GM23338 (cell line): ENCODE measurements around the gene ZSCAN9.

Source experiments
- CREB1 ChIP-seq: fragments of 250-450 bp; sonication (Bioruptor Pico); IDR thresholded peaks from 2 replicates; pipeline ENCODE4 v1.5.0; 2020; ENCODE audit warnings: low read depth, mild to moderate bottlenecking, moderate library complexity
- CTCF ChIP-seq, 2 experiments: fragments of 200-600 bp in 1 of 2; sonication (generic) in 1 of 2; conservative IDR thresholded peaks; 2 replicates each; pipeline versions ENCODE4 v1.5.1 to v1.6.1; 2016 to 2017; ENCODE audit warnings: antibody characterized with exemption in 2 of 2, low read depth in 2 of 2, mild to moderate bottlenecking in 2 of 2, moderate library complexity in 1 of 2
- ETS1 ChIP-seq: IDR thresholded peaks from 2 replicates; pipeline ENCODE4 v1.6.1; 2016; ENCODE audit warnings: antibody characterized with exemption
- EZH2 ChIP-seq: fragments of 200-600 bp; sonication (generic); IDR thresholded peaks from one replicate; pipeline ENCODE4 v1.8.0; 2017; ENCODE audit warnings: antibody characterized with exemption, mild to moderate bottlenecking, low read depth; ENCODE audit not compliant: unreplicated experiment
- EZH2phosphoT487 ChIP-seq: fragments of 200-600 bp; sonication (generic); IDR thresholded peaks from one replicate; pipeline ENCODE4 v1.8.1; 2018; ENCODE audit warnings: antibody characterized with exemption; ENCODE audit not compliant: unreplicated experiment
- JUNB ChIP-seq: IDR thresholded peaks from one replicate; pipeline ENCODE4 v1.6.1; 2016; ENCODE audit warnings: antibody characterized with exemption; ENCODE audit not compliant: unreplicated experiment
- POLR2AphosphoS5 ChIP-seq: IDR thresholded peaks from 2 replicates; pipeline ENCODE4 v1.6.1; 2016; ENCODE audit warnings: antibody characterized with exemption, low read depth
- TF ChIP-seq, protein P1 (sequence below): fragments of 250-450 bp; sonication (Bioruptor Pico); IDR thresholded peaks from 2 replicates; pipeline ENCODE4 v1.5.0; 2020; ENCODE audit warnings: mild to moderate bottlenecking, moderate library complexity
- TF ChIP-seq, protein P2 (sequence below): IDR thresholded peaks from one replicate; pipeline ENCODE4 v1.6.1; 2018; ENCODE audit warnings: antibody characterized with exemption; ENCODE audit not compliant: unreplicated experiment

DNA sequence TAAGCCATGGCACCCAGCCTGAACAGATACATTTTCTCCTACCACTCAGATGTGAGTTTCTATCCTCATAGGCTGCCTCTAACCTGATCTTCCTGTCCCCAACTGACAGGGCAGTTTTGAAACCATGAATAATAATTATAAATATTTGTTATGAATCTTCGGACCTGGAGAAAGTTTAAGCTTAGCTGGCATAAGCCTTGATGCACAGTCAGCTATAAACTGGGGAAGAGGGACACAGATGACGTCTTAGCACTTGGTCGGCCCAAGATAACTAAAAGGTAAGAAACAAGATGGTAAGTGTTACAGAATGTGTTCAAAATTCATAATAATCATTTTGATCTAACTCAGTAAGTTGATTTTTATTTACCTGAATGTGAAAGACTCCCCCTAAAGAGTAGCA is 18.9 kb downstream of the ZSCAN9 start:
- TF ChIP-seq EZH2phosphoT487 (no peak), CTCF (conservative IDR thresholded peaks at IDR 0.05; ENCODE audit: low read depth in 2 of 2) (no peak), POLR2AphosphoS5 (no peak), EZH2 (no peak), CREB1 (CRISPR knock-in tag) (no peak), JUNB (no peak), ETS1 (no peak)
- TF ChIP-seq, protein P1, sequence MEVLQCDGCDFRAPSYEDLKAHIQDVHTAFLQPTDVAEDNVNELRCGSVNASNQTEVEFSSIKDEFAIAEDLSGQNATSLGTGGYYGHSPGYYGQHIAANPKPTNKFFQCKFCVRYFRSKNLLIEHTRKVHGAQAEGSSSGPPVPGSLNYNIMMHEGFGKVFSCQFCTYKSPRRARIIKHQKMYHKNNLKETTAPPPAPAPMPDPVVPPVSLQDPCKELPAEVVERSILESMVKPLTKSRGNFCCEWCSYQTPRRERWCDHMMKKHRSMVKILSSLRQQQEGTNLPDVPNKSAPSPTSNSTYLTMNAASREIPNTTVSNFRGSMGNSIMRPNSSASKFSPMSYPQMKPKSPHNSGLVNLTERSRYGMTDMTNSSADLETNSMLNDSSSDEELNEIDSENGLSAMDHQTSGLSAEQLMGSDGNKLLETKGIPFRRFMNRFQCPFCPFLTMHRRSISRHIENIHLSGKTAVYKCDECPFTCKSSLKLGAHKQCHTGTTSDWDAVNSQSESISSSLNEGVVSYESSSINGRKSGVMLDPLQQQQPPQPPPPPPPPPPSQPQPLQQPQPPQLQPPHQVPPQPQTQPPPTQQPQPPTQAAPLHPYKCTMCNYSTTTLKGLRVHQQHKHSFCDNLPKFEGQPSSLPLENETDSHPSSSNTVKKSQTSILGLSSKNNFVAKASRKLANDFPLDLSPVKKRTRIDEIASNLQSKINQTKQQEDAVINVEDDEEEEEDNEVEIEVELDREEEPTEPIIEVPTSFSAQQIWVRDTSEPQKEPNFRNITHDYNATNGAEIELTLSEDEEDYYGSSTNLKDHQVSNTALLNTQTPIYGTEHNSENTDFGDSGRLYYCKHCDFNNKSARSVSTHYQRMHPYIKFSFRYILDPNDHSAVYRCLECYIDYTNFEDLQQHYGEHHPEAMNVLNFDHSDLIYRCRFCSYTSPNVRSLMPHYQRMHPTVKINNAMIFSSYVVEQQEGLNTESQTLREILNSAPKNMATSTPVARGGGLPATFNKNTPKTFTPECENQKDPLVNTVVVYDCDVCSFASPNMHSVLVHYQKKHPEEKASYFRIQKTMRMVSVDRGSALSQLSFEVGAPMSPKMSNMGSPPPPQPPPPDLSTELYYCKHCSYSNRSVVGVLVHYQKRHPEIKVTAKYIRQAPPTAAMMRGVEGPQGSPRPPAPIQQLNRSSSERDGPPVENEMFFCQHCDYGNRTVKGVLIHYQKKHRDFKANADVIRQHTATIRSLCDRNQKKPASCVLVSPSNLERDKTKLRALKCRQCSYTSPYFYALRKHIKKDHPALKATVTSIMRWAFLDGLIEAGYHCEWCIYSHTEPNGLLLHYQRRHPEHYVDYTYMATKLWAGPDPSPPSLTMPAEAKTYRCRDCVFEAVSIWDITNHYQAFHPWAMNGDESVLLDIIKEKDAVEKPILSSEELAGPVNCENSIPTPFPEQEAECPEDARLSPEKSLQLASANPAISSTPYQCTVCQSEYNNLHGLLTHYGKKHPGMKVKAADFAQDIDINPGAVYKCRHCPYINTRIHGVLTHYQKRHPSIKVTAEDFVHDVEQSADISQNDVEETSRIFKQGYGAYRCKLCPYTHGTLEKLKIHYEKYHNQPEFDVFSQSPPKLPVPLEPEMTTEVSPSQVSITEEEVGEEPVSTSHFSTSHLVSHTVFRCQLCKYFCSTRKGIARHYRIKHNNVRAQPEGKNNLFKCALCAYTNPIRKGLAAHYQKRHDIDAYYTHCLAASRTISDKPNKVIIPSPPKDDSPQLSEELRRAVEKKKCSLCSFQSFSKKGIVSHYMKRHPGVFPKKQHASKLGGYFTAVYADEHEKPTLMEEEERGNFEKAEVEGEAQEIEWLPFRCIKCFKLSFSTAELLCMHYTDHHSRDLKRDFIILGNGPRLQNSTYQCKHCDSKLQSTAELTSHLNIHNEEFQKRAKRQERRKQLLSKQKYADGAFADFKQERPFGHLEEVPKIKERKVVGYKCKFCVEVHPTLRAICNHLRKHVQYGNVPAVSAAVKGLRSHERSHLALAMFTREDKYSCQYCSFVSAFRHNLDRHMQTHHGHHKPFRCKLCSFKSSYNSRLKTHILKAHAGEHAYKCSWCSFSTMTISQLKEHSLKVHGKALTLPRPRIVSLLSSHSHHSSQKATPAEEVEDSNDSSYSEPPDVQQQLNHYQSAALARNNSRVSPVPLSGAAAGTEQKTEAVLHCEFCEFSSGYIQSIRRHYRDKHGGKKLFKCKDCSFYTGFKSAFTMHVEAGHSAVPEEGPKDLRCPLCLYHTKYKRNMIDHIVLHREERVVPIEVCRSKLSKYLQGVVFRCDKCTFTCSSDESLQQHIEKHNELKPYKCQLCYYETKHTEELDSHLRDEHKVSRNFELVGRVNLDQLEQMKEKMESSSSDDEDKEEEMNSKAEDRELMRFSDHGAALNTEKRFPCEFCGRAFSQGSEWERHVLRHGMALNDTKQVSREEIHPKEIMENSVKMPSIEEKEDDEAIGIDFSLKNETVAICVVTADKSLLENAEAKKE: no peak
- TF ChIP-seq, protein P2, sequence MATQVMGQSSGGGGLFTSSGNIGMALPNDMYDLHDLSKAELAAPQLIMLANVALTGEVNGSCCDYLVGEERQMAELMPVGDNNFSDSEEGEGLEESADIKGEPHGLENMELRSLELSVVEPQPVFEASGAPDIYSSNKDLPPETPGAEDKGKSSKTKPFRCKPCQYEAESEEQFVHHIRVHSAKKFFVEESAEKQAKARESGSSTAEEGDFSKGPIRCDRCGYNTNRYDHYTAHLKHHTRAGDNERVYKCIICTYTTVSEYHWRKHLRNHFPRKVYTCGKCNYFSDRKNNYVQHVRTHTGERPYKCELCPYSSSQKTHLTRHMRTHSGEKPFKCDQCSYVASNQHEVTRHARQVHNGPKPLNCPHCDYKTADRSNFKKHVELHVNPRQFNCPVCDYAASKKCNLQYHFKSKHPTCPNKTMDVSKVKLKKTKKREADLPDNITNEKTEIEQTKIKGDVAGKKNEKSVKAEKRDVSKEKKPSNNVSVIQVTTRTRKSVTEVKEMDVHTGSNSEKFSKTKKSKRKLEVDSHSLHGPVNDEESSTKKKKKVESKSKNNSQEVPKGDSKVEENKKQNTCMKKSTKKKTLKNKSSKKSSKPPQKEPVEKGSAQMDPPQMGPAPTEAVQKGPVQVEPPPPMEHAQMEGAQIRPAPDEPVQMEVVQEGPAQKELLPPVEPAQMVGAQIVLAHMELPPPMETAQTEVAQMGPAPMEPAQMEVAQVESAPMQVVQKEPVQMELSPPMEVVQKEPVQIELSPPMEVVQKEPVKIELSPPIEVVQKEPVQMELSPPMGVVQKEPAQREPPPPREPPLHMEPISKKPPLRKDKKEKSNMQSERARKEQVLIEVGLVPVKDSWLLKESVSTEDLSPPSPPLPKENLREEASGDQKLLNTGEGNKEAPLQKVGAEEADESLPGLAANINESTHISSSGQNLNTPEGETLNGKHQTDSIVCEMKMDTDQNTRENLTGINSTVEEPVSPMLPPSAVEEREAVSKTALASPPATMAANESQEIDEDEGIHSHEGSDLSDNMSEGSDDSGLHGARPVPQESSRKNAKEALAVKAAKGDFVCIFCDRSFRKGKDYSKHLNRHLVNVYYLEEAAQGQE: no peak
